Inflammatory macrophage treated with lipopolysaccharide for 1 hour (primary cell): Measurements from ENCODE around the gene SCNN1G.
"Not testable (repeated sequence)": the region's sequence is repeated elsewhere in the genome, so short reads cannot be mapped to it uniquely, and the experiment has no call there.

Experiments used
- DNase-seq, 2 donors: peaks; one replicate each; pipeline ENCODE4 v3.0.0-alpha.2; 2020 to 2022

SCNN1G gene

DNA sequence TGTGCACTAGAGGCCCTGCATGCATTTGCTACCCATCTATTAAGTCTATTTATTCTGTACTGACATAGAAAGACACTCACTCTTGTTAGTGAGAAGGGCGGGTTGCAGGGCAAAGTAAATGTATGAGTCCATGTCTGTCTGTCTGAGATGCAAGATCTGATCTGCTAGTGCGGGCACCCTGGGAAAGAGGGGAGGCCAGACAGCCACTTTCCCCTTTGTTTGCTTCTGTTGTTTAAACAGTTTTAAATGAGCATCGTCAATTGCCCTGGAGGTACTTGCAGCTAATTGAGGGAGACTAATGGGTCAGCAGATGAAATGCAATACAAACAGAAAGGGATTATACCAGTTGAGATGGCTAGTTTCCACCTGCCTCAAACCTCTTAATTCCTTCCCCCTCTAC, 24.9 kb downstream of the SCNN1G start:
- DNase-seq: no peak

- DNase-seq: no peak
These were observed 27.1 kb downstream of the SCNN1G start for GRCh38 chr16:23209606-23210005.

DNA sequence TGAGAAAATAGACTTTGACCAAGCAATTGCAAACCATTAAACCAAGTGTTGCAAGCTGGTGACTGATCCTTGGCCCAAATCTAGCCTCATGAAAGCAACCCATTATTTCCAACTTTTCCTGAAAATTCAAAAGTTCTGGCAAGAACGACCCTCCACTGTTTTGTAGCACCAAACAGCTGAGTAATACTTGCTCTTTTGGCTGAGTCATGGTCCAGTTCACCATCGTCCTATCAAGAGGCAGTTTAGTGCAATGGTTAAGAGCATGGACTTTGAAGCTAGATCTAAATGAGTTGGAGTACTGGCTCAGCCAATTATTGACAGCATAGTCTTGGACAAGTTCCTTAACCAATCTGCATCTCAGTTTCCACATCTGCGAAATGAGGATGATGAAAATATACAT, 31.3 kb downstream of the SCNN1G start:
- no peak for DNase-seq

DNA sequence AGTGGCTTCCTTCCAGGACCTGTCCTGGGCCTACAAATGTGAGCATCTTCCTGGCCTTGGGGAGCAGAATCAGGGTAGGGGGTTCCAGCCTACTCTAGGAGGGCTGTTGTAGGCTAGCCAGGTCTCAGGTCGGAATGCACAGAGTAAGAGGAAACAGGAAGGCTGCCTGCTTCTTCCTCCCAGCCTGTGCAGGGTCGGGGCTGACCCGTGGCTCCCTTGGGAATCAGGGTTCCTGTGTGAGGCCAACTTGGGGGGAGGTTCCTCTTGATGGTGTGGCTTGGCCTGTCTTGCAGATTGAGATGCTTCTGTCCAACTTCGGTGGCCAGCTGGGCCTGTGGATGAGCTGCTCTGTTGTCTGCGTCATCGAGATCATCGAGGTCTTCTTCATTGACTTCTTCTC, 32.3 kb downstream of the SCNN1G start:
- no peak for DNase-seq

DNA sequence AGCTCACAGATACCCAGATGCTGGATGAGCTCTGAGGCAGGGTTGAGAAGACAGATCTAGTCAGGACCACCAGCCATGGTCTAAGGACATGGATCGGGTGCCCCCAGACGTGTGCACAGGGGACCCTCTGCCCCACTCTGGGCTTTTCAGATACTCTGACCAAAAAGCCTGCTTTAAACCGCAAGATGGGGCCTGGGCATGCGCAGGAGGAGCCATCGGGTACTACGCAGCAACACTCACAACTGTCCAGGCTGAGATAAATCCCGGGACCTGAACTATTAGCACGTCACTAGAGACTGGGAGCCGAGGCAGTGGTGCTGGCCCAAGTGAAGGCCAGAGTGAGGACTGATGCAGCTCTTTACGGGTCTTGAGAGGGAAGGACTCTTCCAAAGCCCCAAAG, 32.9 kb downstream of the SCNN1G start:
- no peak for DNase-seq

DNA sequence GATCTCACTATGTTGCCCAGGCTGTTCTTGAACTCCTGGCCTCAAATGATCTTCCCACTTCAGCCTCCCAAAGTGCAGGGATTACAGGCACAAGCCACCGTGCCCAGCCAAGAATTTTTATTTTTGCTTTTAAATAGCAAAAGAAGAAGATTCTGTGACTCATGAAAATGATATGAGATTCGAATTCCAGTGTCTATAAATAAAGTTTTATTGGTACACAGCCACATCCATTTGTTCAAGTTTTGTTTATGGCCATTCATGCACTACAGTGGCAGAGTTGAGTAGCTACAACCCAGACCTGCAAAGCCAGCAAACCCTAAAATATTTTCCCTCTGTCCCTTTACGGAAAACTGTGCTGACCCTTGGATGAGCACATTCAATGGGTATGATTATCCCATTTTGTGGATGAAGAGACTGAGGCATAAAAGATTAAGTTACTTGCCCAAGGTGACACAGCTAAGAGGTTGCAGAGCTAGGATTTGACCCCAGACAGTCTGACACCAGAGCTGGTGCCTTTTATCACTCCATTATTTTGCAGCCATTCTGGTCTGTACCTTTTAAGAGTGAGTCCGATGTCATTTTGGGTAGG, 34.2 kb downstream of the SCNN1G start:
- DNase-seq: no peak

- no peak for DNase-seq
These were observed 35.1 kb downstream of the SCNN1G start for GRCh38 chr16:23217646-23218045.

DNA sequence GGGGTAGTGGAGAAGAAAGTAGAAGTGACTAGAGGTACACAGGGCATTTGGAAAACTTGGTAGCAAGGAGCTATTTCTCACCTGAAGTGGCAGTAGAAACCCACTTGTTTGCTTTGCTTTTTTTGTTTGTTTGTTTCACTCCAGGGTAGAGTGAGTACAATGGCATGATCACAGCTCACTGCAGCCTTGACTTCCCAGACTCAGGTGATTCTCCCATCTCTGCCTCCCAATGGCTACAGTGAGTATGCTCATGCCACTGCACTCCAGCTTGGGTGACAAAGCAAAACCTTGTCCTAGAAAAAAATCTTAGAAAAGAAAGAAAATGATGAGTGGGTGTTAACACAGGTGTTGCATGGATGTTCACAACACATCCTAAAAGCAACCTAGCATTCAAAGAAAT, 40.4 kb downstream of the SCNN1G start:
- DNase-seq: no peak

DNA sequence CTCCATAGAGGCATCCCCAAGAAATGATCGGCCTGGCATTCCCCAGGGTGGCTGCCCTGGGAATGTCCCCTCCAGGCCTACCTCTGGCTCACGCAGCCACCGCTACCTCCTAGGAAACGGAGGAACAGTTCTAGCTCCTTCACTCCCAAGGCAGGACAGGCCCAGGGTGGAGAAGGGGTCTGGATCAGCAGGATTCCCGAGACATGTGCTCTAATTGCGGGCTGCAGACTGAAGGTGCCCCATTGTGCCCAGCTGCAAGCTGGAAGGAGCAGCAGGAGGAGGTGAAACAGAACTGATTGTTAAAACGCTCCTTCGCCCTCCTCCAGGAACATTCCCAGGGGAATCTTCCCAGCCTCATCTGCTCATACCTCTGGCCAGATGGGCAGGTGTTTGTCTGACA, 40.8 kb downstream of the SCNN1G start:
- DNase-seq: no peak

DNA sequence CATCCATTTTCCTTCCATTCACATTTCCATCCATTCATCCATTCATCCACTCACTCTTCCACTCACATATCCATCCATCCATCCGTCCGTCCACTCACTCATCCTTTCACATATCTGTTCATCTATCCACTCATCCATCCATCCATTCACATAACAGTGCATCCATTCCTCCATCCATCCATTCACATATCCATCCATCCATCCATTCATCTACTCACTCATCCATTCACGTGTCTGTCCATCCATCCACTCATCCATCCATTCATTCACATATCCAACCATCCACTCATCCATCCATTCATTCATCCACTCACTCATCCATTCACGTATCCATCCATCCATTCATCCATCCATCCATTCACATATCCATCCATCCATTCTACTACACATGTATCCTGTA, 42.6 kb downstream of the SCNN1G start:
- no peak for DNase-seq

- no peak for DNase-seq
These were observed 43.1 kb downstream of the SCNN1G start for GRCh38 chr16:23225634-23226033.

- DNase-seq: no peak
These were observed 45.0 kb downstream of the SCNN1G start for GRCh38 chr16:23227529-23227928.

DNA sequence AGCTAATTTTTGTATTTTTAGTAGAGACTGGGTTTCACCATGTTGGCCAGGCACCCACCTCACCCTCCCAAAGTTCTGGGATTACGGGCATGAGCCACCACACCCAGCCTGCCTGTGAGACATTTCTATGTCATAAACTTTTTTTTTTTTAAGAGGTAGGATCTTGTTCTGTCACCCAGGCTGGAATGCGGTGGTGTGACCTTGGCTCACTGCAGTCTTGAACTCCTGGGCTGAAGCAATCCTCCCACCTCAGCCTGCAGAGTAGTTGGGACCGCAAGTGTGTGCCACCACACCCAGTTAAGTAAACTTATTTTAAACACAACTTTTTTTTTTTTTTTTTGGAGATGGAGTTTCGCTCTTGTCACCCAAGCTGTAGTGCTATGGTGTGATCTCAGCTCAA, 47.2 kb downstream of the SCNN1G start:
- no peak for DNase-seq

GRCh38 chr16:23232806-23233205, 50.3 kb downstream of the SCNN1G start:
- no peak for DNase-seq

DNA sequence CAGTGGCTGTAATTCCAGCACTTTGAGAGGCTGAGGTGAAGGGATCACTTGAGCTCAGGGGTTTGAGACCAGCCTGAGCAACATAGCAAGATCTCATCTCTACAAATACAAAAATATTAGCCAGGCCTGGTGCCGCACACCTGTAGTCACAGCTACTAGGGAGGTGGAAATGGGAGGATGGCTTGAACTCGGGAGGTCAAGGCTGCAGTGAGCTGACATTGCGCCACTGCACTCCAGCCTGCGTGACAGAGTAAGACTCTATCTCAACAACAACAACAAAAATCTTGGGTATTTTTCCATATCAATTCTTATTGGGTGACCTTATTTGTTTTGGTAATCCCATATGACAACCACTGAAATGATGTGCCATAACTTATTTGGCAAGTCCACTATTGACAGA, 52.6 kb downstream of the SCNN1G start:
- DNase-seq: no peak

GRCh38 chr16:23236983-23237382, 54.4 kb downstream of the SCNN1G start:
- DNase-seq: no peak

DNA sequence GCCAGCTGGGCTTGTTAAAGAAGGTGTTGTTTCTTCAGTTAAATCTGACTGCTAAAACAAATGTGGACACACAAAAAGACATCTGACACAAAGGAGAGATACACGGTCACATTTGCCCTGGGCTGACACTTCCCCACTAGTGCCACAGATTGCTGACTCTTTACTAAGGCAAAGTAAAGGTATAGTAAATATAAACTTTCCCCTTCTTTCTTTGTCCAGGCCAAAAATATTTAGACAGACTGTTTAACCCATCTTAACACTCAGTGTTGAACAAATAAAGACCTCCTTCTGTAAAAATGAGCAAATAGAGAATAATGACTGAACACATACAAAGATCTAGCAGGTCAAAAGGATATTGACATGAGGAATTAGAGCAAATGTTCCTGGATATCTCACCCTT, 58.4 kb downstream of the SCNN1G start:
- no peak for DNase-seq

- DNase-seq: no peak
These were observed 61.6 kb downstream of the SCNN1G start for GRCh38 chr16:23244122-23244521.

DNA sequence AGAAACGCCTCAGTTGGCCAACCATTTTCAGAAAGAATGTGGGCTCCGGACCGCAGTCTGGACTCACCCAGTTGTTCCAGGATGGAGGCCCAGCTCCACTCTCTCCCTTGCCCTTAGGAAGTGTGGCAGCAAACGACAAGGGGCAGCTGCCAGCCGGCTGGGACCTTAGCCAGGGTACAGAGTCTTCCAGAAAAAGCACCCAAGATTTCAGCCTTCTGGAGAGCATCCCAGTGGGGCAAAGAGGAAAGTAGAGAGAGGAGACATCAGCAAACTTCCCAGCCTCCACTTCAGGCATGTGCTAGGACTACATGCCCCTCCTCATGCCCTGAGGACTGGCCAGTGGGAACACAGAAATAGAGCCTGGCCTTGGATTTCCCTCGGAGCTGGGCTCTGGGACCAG, 62.7 kb downstream of the SCNN1G start:
- no peak for DNase-seq

GRCh38 chr16:23248261-23249194, 66.0 kb downstream of the SCNN1G start:
- DNase-seq: no peak

DNA sequence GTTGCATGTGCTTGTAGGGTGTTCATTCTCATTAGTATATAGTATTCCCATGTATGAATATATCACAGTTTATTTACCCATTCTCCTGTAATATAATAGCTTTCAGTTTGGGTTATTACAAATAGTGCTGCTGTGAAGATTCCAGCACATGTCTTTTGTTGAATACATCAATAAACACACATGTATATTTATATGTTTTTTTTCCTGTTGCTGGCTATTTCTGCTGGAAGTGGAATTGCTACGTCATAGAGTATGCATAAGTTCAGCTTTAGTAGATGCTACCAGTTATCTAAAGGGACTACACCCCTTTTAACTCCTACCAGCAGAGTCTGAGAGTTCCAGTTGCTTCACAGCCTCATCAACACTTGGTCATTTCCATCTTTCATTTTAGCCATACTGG, 67.3 kb downstream of the SCNN1G start:
- no peak for DNase-seq

- no peak for DNase-seq
These were observed 69.8 kb downstream of the SCNN1G start for GRCh38 chr16:23252310-23252709.

DNA sequence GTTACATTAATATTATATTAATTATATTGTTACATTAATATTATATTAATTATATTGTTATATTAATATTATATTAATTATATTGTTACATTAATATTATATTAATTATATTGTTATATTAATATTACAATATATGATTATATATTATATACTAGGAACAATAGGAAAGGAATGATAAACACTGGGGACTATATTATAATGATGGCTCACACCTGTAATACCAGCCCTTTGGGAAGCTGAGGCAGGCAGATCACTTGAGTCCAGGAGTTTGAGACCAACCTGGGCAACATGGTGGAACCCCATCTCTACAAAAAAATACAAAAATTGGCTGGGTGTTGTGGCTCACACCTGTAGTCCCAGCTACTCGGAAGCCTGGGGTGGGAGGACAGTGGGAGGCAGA, 71.1 kb downstream of the SCNN1G start:
- not testable (repeated sequence) for DNase-seq

DNA sequence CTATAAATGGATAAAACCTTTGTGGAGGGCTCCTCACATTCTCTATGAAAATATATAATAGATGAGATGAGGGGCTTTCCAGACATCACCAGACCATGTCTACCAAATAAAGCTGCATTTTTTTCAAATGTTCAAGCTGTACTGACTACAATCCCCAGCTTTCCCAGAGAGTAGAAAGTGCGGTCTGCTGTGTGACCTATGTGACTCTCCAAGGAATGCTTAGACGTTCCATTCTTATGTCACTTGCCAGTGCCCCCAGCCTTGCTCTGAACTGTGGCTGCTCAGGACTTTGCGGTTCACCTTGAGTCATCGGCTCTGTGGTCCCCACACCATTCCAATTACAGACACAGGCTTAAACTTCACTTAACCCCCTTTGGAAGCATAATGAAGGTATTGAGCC, 71.8 kb downstream of the SCNN1G start:
- DNase-seq: no peak

- DNase-seq: no peak
These were observed 72.5 kb downstream of the SCNN1G start for GRCh38 chr16:23255000-23255399.
